ENCODE data around the gene SRGAP1. TPM values are rescaled to one million over a fixed set of nuclear protein-coding genes. Genes with fewer than 3 reads are reported as not detected.

SRGAP1 gene
- total and polyA plus RNA-seq, 2 experiments from 2014 or later = 9.2 to 10.8 TPM

- DNase-seq (ENCODE audit: low spot score) = peak; percentile 59
- Histone ChIP-seq H4K20me1 (ENCODE audit: insufficient read depth, poor library complexity, severe bottlenecking) (no peaks in the 10 kb centered on the region), H3K9me2 (replicated peaks; ENCODE audit: insufficient read depth) (no peaks in the 10 kb centered on the region), H3K4me1 (ENCODE audit: insufficient read depth) (no peaks in the 10 kb centered on the region), H3K4me2 (no peak overlapping the region), H3K79me2 (no peaks in the 10 kb centered on the region), H3K36me3 (replicated peaks; ENCODE audit: insufficient read depth, low read depth) (no peaks in the 10 kb centered on the region), H3K9me3 (ENCODE audit: low read depth) (no peaks in the 10 kb centered on the region), H3K27me3 (no peaks in the 10 kb centered on the region), H3K4me3 (no peak overlapping the region), H3K27ac (peak overlapping the region; percentile 29), H2AFZ (no peak overlapping the region)
- TF ChIP-seq EZH2 (IDR thresholded peaks at IDR 0.05; ENCODE audit: borderline replicate concordance) (no peak), EZH2phosphoT487 (IDR thresholded peaks at IDR 0.05; ENCODE audit: low read depth, severe bottlenecking, unreplicated experiment) (no peak), CTCF (IDR thresholded peaks at IDR 0.05; ENCODE audit: poor library complexity) (no peak)
- WGBS (ENCODE audit: low lambda C conversion rate, missing lambda C conversion rate) = 82% methylated on average over 10 of the region's 10 CpGs
These were observed 259.6 kb downstream of the SRGAP1 start for GRCh38 chr12:64103825-64104740.

- Histone ChIP-seq H3K27ac (no peak overlapping the region), H3K27me3 (no peaks in the 10 kb centered on the region), H4K20me1 (ENCODE audit: insufficient read depth, poor library complexity, severe bottlenecking) (no peaks in the 10 kb centered on the region), H3K79me2 (no peaks in the 10 kb centered on the region), H3K36me3 (replicated peaks; ENCODE audit: insufficient read depth, low read depth) (no peaks in the 10 kb centered on the region), H3K4me3 (no peak overlapping the region), H3K9me3 (ENCODE audit: low read depth) (no peaks in the 10 kb centered on the region), H3K4me1 (ENCODE audit: insufficient read depth) (no peaks in the 10 kb centered on the region), H3K9me2 (replicated peaks; ENCODE audit: insufficient read depth) (no peaks in the 10 kb centered on the region), H3K4me2 (no peak overlapping the region), H2AFZ (no peak overlapping the region)
- DNase-seq (ENCODE audit: low spot score) = no peak
- 93% methylated on average over 3 of the region's 3 CpGs for WGBS (ENCODE audit: low lambda C conversion rate, missing lambda C conversion rate)
- TF ChIP-seq EZH2phosphoT487 (IDR thresholded peaks at IDR 0.05; ENCODE audit: low read depth, severe bottlenecking, unreplicated experiment) = no peak
- TF ChIP-seq EZH2 (IDR thresholded peaks at IDR 0.05; ENCODE audit: borderline replicate concordance) = no peak
- TF ChIP-seq CTCF (IDR thresholded peaks at IDR 0.05; ENCODE audit: poor library complexity) = no peak
These were observed 260.5 kb downstream of the SRGAP1 start for GRCh38 chr12:64105026-64105425.

GRCh38 chr12:64107776-64108175 lies 263.3 kb downstream of the SRGAP1 start:
- no peaks in the 10 kb centered on the region for H3K27me3 ChIP-seq
- no peak overlapping the region for H3K4me2 ChIP-seq
- no peaks in the 10 kb centered on the region for H3K79me2 ChIP-seq
- no peak overlapping the region for H3K27ac ChIP-seq
- peaks cover 6% of the 10 kb centered on the region for H3K4me1 ChIP-seq (ENCODE audit: insufficient read depth)
- H3K9me3 ChIP-seq (ENCODE audit: low read depth) = no peaks in the 10 kb centered on the region
- H2AFZ ChIP-seq = no peak overlapping the region
- DNase-seq (ENCODE audit: low spot score) = no peak
- H3K36me3 ChIP-seq (replicated peaks; ENCODE audit: insufficient read depth, low read depth) = no peaks in the 10 kb centered on the region
- 97% methylated on average over 1 of the region's 1 CpG for WGBS (ENCODE audit: low lambda C conversion rate, missing lambda C conversion rate)
- no peaks in the 10 kb centered on the region for H3K9me2 ChIP-seq (replicated peaks; ENCODE audit: insufficient read depth)
- no peak for TF ChIP-seq CTCF (IDR thresholded peaks at IDR 0.05; ENCODE audit: poor library complexity)
- TF ChIP-seq EZH2 (IDR thresholded peaks at IDR 0.05; ENCODE audit: borderline replicate concordance) = no peak
- no peak for TF ChIP-seq EZH2phosphoT487 (IDR thresholded peaks at IDR 0.05; ENCODE audit: low read depth, severe bottlenecking, unreplicated experiment)
- no peak overlapping the region for H3K4me3 ChIP-seq
- no peaks in the 10 kb centered on the region for H4K20me1 ChIP-seq (ENCODE audit: insufficient read depth, poor library complexity, severe bottlenecking)
